NCI-H774 (cell line): ENCODE results near the gene SLC1A3.

Experiments used
- DNase-seq: peaks from one replicate; lab custom pipeline; 2025; lab: John Stamatoyannopoulos, UW

SLC1A3 gene

DNA sequence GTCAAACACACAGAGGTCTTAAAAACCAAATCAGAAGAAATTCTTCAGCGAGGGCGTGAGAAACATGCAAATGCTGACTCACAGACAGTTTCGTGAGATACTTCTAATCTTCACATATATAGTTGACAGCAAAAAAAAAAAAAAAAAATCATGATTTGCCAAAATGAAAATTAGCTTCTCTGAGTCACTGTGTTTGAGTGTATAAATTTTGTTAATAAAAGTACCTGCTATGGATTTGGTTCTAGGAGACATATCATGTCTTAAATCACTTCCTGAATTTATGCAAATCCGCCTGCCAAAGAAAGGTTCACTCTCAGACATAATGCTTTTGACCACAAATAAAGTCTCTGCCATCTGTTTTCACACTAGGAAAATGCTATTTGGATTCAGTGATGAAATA, 114.3 kb downstream of the SLC1A3 start:
- no peak for DNase-seq

DNA sequence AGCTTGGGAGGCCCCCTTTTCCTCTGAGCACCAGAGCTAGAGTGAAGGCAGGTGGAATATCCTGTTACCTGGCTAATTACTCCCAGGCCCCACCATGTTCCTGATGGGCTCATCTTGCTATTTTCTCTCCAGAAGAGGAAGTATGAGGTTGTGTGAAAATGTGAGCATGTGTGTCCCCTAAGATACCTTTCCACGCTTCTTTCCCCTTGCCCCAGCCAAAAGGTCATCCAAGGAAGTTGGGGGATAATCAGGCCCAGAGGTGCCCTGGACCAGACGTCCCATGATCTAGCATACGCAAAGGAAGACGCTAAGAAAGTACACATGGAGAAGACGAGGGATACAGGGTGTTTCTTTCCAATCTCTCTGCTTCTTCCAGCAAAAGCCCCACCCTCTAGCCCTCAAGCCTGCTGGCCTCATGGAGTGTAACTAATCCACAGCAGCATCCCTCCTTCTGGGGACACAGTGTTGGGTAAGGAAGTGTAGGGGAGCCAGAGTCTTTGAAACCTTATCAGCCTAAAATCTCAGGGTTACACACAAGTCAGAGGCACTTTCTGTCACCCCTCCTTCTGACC, 115.3 kb downstream of the SLC1A3 start:
- DNase-seq, result no peak

DNA sequence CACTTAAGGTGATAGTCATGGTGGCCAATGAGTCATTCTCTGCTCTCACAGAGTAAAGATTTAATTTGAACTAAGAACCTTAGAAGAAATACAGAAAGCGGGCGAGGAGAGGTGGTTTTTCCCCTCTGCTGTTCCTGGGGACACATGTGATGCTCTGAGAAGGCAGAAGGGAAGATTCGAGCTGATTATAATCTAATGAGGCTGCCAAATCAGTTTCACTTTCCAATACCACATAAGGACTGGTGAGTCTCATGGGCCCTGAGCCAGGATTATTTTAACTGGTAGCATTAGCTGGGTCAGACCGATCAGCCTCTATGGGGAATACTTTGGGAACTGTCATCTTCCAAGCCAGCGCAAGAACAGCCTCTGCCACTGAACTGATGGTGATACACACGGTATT, 116.5 kb downstream of the SLC1A3 start:
- no peak for DNase-seq

DNA sequence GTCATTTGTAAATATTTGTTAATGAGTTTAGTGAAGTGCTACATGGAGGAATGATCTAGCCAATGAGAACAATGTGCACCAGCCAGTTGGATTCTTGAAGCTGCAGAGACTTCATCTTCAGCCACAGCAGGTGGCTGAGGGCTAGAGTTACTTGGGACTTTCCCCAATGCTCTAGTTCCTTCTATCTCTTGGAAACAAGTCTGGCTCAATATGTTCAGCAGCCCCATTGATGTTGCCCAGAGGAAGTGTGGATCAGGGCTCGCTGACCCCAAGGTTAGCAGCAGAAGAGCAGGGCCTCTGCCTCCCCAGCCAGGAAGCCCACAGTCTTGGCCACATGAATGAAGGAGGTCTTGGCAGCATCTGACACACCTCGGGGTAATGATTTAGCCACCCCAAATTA, 117.5 kb downstream of the SLC1A3 start:
- no peak for DNase-seq

DNA sequence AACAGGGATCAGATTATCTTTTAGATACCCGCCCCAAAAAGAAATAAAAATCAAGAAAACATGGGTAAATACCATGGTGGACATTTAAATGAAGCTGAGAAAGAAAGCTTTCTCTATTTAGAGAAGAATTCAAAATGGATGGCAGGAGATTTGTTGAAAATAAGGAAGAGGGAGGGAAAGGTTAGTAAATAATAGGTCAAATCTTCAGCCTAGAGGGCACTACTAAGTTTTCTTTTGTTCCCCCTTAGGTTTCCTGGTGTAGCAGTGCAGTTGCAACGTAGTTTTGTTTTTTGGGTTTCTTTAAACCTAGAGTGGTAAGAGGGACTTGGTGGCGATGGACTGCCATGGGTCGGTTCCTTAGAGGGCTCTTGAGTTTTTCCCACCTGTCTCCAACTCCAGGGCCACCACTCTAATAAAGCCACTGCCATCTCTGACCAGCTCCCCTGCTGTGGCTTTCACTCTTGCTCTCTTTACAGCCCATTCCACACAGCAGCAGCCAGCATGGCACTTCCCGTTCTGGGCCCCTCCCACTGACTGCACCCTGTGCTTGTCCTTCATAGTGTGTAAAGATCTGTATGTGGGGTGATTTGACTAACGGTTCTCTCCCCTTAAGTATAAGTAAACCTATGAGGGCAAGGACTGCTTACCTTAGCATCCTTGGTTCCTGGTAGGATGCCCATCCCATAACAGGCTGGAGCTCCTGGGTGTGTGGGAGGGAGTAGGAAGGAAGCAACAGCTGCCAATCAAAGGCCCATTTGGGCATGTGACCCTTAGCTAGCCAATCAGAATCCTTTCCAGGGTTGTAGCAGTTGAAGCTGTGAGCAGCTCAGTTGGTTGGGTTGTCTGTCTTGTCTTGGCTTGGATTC, 118.3 kb downstream of the SLC1A3 start:
- DNase-seq, result no peak

DNA sequence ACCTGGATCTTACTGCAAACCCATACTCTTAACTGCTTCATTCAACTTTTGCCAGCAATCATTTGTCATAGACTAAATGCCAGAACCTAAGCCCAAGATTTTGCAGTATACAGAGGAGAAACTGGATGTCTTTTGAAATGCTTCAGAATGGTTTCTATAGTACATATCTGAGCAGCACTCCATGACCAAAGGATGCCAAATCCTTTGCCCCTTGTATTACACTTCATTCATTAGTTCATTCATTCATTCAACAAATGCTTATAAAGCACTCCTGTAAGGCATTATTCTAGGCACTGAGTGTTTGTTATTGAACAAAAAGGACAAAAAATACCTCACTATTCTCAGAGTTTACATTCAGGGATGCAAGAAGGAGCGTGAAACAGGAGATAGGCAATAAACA, 119.9 kb downstream of the SLC1A3 start:
- no peak for DNase-seq

DNA sequence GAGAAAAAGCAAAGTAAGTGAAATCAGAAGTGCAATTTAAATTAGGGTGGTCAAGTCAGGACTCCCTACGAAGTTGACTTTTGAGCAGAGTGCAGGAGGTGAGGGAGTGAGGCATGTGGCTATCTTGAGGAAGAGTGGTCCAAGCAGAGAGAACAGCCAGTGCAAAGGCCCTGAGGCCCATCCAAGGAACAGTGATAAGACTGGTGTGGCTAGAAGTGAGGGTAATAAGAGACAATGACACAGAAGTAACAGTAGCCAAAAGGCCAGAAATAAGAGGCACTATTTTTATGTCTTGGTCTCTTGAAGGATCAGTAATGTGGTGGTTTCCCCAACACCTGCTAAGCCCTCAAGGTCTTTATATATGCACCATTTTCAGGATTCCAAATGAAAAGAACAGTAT, 120.4 kb downstream of the SLC1A3 start:
- no peak for DNase-seq

DNA sequence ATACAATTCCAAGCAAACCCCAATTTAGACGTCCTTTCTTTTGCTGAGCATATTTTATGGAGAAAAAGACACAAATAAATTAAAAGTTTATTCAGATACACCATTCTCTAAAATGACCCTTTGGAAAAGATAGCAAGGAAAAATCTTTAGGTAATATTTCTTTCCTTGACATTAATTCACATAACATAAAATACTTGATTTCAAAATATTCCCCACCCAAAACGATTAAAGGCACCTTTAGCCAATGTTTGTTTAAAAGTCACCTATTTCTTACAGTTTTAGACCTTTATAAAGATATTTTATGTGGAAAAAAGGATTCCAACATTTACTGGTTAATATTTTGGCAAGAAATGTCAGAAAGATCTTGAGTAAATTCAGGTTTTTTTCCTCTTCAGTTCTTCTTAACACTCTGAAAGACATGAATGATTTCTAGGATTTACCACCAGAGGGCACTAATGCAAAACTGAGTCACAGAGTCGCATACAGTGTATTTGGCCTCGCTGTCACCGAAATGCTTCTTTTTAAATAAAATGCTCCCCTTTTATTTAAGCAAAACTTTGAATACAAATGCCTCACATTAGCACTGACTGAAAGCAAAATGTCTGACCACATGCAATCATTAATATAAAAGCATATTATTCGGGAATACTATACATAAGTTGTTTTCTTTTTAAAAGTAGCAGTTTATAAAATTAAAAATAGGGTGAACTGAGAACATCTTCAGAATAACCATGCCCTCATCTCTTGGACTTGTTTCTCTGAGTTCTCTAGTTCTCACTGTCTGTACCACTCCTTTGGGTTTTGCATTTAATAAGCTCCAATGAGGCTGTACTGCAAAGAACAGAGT, 122.5 kb downstream of the SLC1A3 start:
- DNase-seq, result peak; percentile 73

DNA sequence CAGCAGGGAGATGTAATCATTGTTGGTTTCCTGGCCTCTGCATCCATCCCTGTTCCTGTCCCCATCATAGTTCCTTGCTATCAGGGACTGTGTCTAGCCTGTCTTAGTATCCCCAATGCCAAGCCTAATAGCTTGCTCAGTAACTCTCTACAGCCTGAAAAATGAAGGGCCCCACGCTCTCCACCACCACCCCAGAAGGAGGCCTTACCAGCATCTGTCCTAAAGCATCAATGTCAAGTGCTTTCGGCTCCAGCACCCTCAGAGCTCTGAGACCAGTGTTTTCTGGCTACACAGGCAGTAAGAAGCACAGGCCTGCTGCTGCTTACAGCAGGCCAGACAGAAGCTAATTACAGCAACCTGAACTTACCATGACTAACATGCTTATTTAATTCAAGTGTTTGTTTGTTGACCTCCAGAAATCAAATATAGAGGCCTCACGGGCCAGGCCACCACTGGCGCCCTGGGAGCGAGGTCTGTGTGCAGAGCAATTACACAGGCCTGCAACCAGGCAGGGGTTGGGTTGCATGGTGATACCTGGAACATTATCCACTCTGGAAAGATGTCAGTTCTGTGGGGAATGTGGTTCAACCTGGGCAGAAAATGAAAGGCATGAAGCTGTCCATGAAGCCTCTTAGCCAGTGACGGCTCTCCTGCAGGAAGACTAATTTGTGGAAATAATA, 124.3 kb downstream of the SLC1A3 start:
- DNase-seq, result peak; percentile 72

DNA sequence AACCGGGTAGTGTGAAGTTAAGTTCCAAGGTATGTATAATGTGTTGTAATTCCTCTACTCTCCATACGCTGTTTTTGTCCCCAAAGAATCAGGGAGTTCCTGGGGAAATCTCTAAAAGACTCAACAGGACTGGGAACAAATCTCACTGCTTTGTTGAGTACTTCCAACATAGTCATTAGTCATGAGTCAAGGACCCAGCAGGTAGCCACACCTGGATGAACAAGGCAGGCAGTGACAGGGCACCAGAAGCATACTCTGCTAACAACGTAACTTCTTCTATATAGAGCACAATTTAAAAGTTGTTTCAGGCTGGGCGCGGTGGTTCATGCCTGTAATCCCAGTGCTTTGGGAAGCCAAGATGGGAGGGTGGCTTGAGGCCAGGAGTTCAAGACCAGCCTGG, 126.8 kb downstream of the SLC1A3 start:
- DNase-seq, result no peak

DNA sequence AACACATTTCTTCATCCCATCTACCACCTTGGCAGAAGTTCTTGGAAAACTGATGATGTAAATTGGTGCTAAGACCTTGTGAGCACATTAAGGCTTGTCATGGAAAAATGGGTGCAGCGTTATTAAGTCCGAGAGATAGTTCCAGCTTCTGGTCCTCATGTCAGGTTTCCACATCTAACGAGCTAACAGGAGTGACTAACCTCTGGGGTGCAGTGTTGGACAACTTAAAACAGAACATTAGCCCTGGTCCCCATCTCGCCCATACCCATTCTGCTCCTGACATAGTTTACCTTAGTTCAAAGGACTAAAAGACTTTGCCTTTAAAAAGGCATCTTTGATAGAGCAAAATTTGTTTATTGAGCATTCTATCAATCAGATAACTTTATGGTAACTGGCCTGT, 128.0 kb downstream of the SLC1A3 start:
- DNase-seq, result no peak

DNA sequence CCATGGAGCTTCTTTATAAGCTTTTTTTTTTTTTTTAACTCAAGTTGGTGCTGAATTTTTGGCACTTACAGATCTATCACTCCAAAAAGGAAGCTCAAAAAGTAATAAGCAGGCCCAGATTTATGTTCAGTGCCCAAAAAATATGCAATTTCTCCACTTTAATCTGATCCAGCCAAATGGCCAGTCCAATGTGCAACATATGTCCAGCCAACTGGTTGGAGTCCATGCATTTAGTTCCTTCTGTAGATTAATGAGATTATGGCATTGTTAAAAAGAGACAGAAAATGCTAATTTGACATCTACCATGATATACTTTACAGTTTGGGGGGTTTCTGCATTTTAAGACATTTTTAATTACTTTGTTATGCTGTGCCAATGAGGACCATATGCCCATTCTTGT, 129.5 kb downstream of the SLC1A3 start:
- no peak for DNase-seq
